Mucosa of stomach (tissue), 1 donor: ENCODE data around the gene NUP133.
"Not testable (repeated sequence)": the region's sequence is repeated elsewhere in the genome, so short reads cannot be mapped to it uniquely, and the experiment has no call there.

Experiments
- H3K27me3 ChIP-seq: one replicate; pipeline ENCODE4 v1.7.0; 2013; ENCODE audit warnings: mild to moderate bottlenecking, low read length; ENCODE audit not compliant: control insufficient read depth, insufficient read depth
- H3K36me3 ChIP-seq: one replicate; pipeline ENCODE4 v1.7.0; 2013; ENCODE audit warnings: low read length; ENCODE audit not compliant: control insufficient read depth, insufficient read depth
- H3K4me1 ChIP-seq: one replicate; pipeline ENCODE4 v1.7.0; 2013; ENCODE audit warnings: mild to moderate bottlenecking, low read length; ENCODE audit not compliant: control insufficient read depth, insufficient read depth
- H3K4me3 ChIP-seq: one replicate; pipeline ENCODE4 v1.7.0; 2013; ENCODE audit warnings: low read length
- H3K9ac ChIP-seq: one replicate; pipeline ENCODE4 v1.7.0; 2013; ENCODE audit warnings: mild to moderate bottlenecking, low read length, moderate library complexity
- H3K9me3 ChIP-seq: one replicate; pipeline ENCODE4 v1.7.0; 2013; ENCODE audit warnings: mild to moderate bottlenecking, low read length, moderate library complexity; ENCODE audit not compliant: control insufficient read depth
- donor health status: Pancreatic carcinoma.

NUP133 gene

GRCh38 chr1:229425564-229426159 is 82.5 kb downstream of the NUP133 start:
- H3K9me3 ChIP-seq, result no peaks in the 10 kb centered on the region
- no peaks in the 10 kb centered on the region for H3K4me1 ChIP-seq
- no peak overlapping the region for H3K4me3 ChIP-seq
- H3K27me3 ChIP-seq, result peaks cover 23% of the 10 kb centered on the region
- no peak overlapping the region for H3K9ac ChIP-seq
- no peaks in the 10 kb centered on the region for H3K36me3 ChIP-seq

GRCh38 chr1:229420765-229421164 is 87.4 kb downstream of the NUP133 start:
- Histone ChIP-seq H3K9me3 (no peaks in the 10 kb centered on the region), H3K27me3 (peaks cover 5% of the 10 kb centered on the region), H3K9ac (no peak overlapping the region), H3K4me3 (no peak overlapping the region), H3K4me1 (no peaks in the 10 kb centered on the region), H3K36me3 (no peaks in the 10 kb centered on the region)

GRCh38 chr1:229420224-229420623 is 87.9 kb downstream of the NUP133 start:
- H3K27me3 ChIP-seq, result peaks cover under 1% of the 10 kb centered on the region
- no peak overlapping the region for H3K9ac ChIP-seq
- no peak overlapping the region for H3K4me3 ChIP-seq
- no peaks in the 10 kb centered on the region for H3K9me3 ChIP-seq
- H3K4me1 ChIP-seq, result no peaks in the 10 kb centered on the region
- no peaks in the 10 kb centered on the region for H3K36me3 ChIP-seq

- H3K27me3 ChIP-seq, H3K36me3 ChIP-seq, H3K9me3 ChIP-seq, H3K9ac ChIP-seq, H3K4me3 ChIP-seq, H3K4me1 ChIP-seq: not testable (repeated sequence)
Measured at GRCh38 chr1:229418586-229418985, 89.6 kb downstream of the NUP133 start.

GRCh38 chr1:229412810-229413209 is 95.3 kb downstream of the NUP133 start:
- peaks cover 22% of the 10 kb centered on the region for H3K4me1 ChIP-seq
- not testable (repeated sequence) for H3K36me3 ChIP-seq, H3K9ac ChIP-seq, H3K4me3 ChIP-seq, H3K9me3 ChIP-seq
- H3K27me3 ChIP-seq, result peaks cover 33% of the 10 kb centered on the region

- Histone ChIP-seq H3K27me3 (peaks cover 41% of the 10 kb centered on the region), H3K36me3 (no peaks in the 10 kb centered on the region), H3K9ac (no peak overlapping the region), H3K9me3 (no peaks in the 10 kb centered on the region), H3K4me1 (peaks cover 26% of the 10 kb centered on the region), H3K4me3 (no peak overlapping the region)
Measured at GRCh38 chr1:229412056-229412455, 96.1 kb downstream of the NUP133 start.

- Histone ChIP-seq H3K4me3 (no peak overlapping the region), H3K36me3 (no peaks in the 10 kb centered on the region), H3K27me3 (peaks cover 46% of the 10 kb centered on the region), H3K4me1 (peaks cover 27% of the 10 kb centered on the region), H3K9me3 (no peaks in the 10 kb centered on the region), H3K9ac (no peak overlapping the region)
Measured at GRCh38 chr1:229411434-229412055, 96.6 kb downstream of the NUP133 start.

- no peaks in the 10 kb centered on the region for H3K36me3 ChIP-seq
- no peak overlapping the region for H3K4me3 ChIP-seq
- H3K27me3 ChIP-seq, result peaks cover 53% of the 10 kb centered on the region
- peaks cover 27% of the 10 kb centered on the region for H3K4me1 ChIP-seq
- H3K9ac ChIP-seq, result no peak overlapping the region
- no peaks in the 10 kb centered on the region for H3K9me3 ChIP-seq
Measured at GRCh38 chr1:229410692-229411433, 97.3 kb downstream of the NUP133 start.

- Histone ChIP-seq H3K27me3 (peaks cover 55% of the 10 kb centered on the region), H3K9ac (no peak overlapping the region), H3K9me3 (no peaks in the 10 kb centered on the region), H3K4me3 (no peak overlapping the region), H3K36me3 (no peaks in the 10 kb centered on the region), H3K4me1 (peaks cover 27% of the 10 kb centered on the region)
Measured at GRCh38 chr1:229410370-229410691, 97.8 kb downstream of the NUP133 start.

- Histone ChIP-seq H3K9ac (no peak overlapping the region), H3K36me3 (no peaks in the 10 kb centered on the region), H3K4me3 (no peak overlapping the region), H3K27me3 (peaks cover 55% of the 10 kb centered on the region), H3K9me3 (no peaks in the 10 kb centered on the region), H3K4me1 (peaks cover 27% of the 10 kb centered on the region)
Measured at GRCh38 chr1:229409616-229410369, 98.3 kb downstream of the NUP133 start.

- Histone ChIP-seq H3K27me3 (peaks cover 58% of the 10 kb centered on the region), H3K36me3 (no peaks in the 10 kb centered on the region), H3K9ac (no peak overlapping the region), H3K9me3 (no peaks in the 10 kb centered on the region), H3K4me3 (no peak overlapping the region), H3K4me1 (peaks cover 27% of the 10 kb centered on the region)
Measured at GRCh38 chr1:229408458-229409037, 99.6 kb downstream of the NUP133 start.
